ENCODE results near the gene CGB7. TPM values are rescaled to one million over a fixed set of nuclear protein-coding genes. Genes with fewer than 3 reads are reported as not detected.
"Not testable (repeated sequence)": the region's sequence is repeated elsewhere in the genome, so short reads cannot be mapped to it uniquely, and the experiment has no call there.

The CGB7 gene
- total RNA-seq, 3 donors from 2014 or later (not counting 1 experiment from before 2014, with no cell fraction given): not detected

- Mint-ChIP-seq H3K27me3 (ENCODE audit: low read depth in 2 of 2) (peaks cover 35 to 39% of the 10 kb centered on the region in 2 donors), H3K4me1 (peaks cover 21 to 24% of the 10 kb centered on the region in 2 donors), H3K27ac (peak overlapping the region in 1 of 2 donors; percentile 59), H3K4me3 (peak overlapping the region; percentile 87), H3K9me3 (no peaks in the 10 kb centered on the region), H3K36me3 (no peaks in the 10 kb centered on the region)
- WGBS (ENCODE audit: insufficient coverage): under 1% methylated on average over 63 of the region's 63 CpGs
- Histone ChIP-seq H3K4me3 (ENCODE audit: low read length) (peak overlapping the region; percentile 47), H3K36me3 (ENCODE audit: control insufficient read depth, insufficient read depth, low read length) (no peaks in the 10 kb centered on the region), H3K27ac (ENCODE audit: low read length) (no peak overlapping the region), H3K9me3 (ENCODE audit: control insufficient read depth, insufficient read depth, low read length) (no peaks in the 10 kb centered on the region), H3K27me3 (ENCODE audit: control insufficient read depth, insufficient read depth, low read length) (peaks cover 30% of the 10 kb centered on the region), H3K4me1 (ENCODE audit: control insufficient read depth, insufficient read depth, low read length) (peaks cover 26% of the 10 kb centered on the region)
- TF ChIP-seq CTCF (IDR thresholded peaks at IDR 0.05): no peak
- peak; percentile 71 to 78 (median 78) for ATAC-seq
- intact Hi-C loops (cut with micrococcal nuclease): no loop called here
- DNase-seq: peak; percentile 48 to 69
Measured at GRCh38 chr19:49056101-49056901, 1.2 kb downstream of the CGB7 start.

- H3K4me1 Mint-ChIP-seq; H3K9me3 ChIP-seq (ENCODE audit: control insufficient read depth, insufficient read depth, low read length); H3K4me3 Mint-ChIP-seq; H3K27ac Mint-ChIP-seq; H3K4me3 ChIP-seq (ENCODE audit: low read length); H3K27me3 ChIP-seq (ENCODE audit: control insufficient read depth, insufficient read depth, low read length); H3K27me3 Mint-ChIP-seq (ENCODE audit: low read depth in 2 of 2); H3K36me3 ChIP-seq (ENCODE audit: control insufficient read depth, insufficient read depth, low read length); DNase-seq; H3K9me3 Mint-ChIP-seq; H3K36me3 Mint-ChIP-seq; H3K4me1 ChIP-seq (ENCODE audit: control insufficient read depth, insufficient read depth, low read length); H3K27ac ChIP-seq (ENCODE audit: low read length); intact Hi-C loops (cut with micrococcal nuclease); ATAC-seq: not testable (repeated sequence)
- 83% methylated on average over 24 of the region's 24 CpGs for WGBS (ENCODE audit: insufficient coverage)
Measured at GRCh38 chr19:49050376-49051033, 7.0 kb downstream of the CGB7 start.

GRCh38 chr19:49049834-49050233 lies 7.7 kb downstream of the CGB7 start:
- H3K27me3 Mint-ChIP-seq (ENCODE audit: low read depth in 2 of 2); H3K9me3 Mint-ChIP-seq; H3K36me3 Mint-ChIP-seq; H3K9me3 ChIP-seq (ENCODE audit: control insufficient read depth, insufficient read depth, low read length); H3K4me1 Mint-ChIP-seq; H3K27me3 ChIP-seq (ENCODE audit: control insufficient read depth, insufficient read depth, low read length); H3K4me3 ChIP-seq (ENCODE audit: low read length); H3K4me3 Mint-ChIP-seq; H3K27ac Mint-ChIP-seq; H3K36me3 ChIP-seq (ENCODE audit: control insufficient read depth, insufficient read depth, low read length); DNase-seq; intact Hi-C loops (cut with micrococcal nuclease); ATAC-seq; H3K27ac ChIP-seq (ENCODE audit: low read length); H3K4me1 ChIP-seq (ENCODE audit: control insufficient read depth, insufficient read depth, low read length): not testable (repeated sequence)
- WGBS (ENCODE audit: insufficient coverage): 100% methylated on average over 1 of the region's 4 CpGs

GRCh38 chr19:49049011-49049410 lies 8.5 kb downstream of the CGB7 start, which contains the start of gene CGB8:
TSS of gene CGB8 (minus strand) at chr19:49049111. CDS start at chr19:49048739, 372 bp downstream.
- H3K4me3 Mint-ChIP-seq; H3K9me3 Mint-ChIP-seq; DNase-seq; H3K9me3 ChIP-seq (ENCODE audit: control insufficient read depth, insufficient read depth, low read length); H3K36me3 Mint-ChIP-seq; H3K27ac ChIP-seq (ENCODE audit: low read length); H3K4me1 Mint-ChIP-seq; intact Hi-C loops (cut with micrococcal nuclease); H3K4me1 ChIP-seq (ENCODE audit: control insufficient read depth, insufficient read depth, low read length); ATAC-seq; H3K27me3 Mint-ChIP-seq (ENCODE audit: low read depth in 2 of 2); H3K36me3 ChIP-seq (ENCODE audit: control insufficient read depth, insufficient read depth, low read length); H3K27ac Mint-ChIP-seq; H3K27me3 ChIP-seq (ENCODE audit: control insufficient read depth, insufficient read depth, low read length); H3K4me3 ChIP-seq (ENCODE audit: low read length): not testable (repeated sequence)
- WGBS (ENCODE audit: insufficient coverage): 85% methylated on average over 10 of the region's 12 CpGs

- H3K27me3 ChIP-seq (ENCODE audit: control insufficient read depth, insufficient read depth, low read length); H3K9me3 ChIP-seq (ENCODE audit: control insufficient read depth, insufficient read depth, low read length); H3K27ac ChIP-seq (ENCODE audit: low read length); DNase-seq; H3K27me3 Mint-ChIP-seq (ENCODE audit: low read depth in 2 of 2); H3K4me1 ChIP-seq (ENCODE audit: control insufficient read depth, insufficient read depth, low read length); H3K9me3 Mint-ChIP-seq; ATAC-seq; H3K4me3 Mint-ChIP-seq; H3K27ac Mint-ChIP-seq; intact Hi-C loops (cut with micrococcal nuclease); H3K4me1 Mint-ChIP-seq; H3K36me3 Mint-ChIP-seq; H3K36me3 ChIP-seq (ENCODE audit: control insufficient read depth, insufficient read depth, low read length); H3K4me3 ChIP-seq (ENCODE audit: low read length): not testable (repeated sequence)
- WGBS (ENCODE audit: insufficient coverage): 77% methylated on average over 13 of the region's 15 CpGs
Measured at GRCh38 chr19:49043548-49043947, 14.0 kb downstream of the CGB7 start, which contains the start of gene CGB5. TSS of gene CGB5 (plus strand) at chr19:49043848. CDS start at chr19:49044210, 362 bp downstream.

GRCh38 chr19:49042666-49043065 lies 14.9 kb downstream of the CGB7 start:
- H3K9me3 ChIP-seq (ENCODE audit: control insufficient read depth, insufficient read depth, low read length); H3K4me1 Mint-ChIP-seq; H3K4me3 Mint-ChIP-seq; H3K27ac Mint-ChIP-seq; H3K27ac ChIP-seq (ENCODE audit: low read length); ATAC-seq; H3K4me3 ChIP-seq (ENCODE audit: low read length); H3K4me1 ChIP-seq (ENCODE audit: control insufficient read depth, insufficient read depth, low read length); H3K9me3 Mint-ChIP-seq; H3K36me3 ChIP-seq (ENCODE audit: control insufficient read depth, insufficient read depth, low read length); intact Hi-C loops (cut with micrococcal nuclease); H3K27me3 Mint-ChIP-seq (ENCODE audit: low read depth in 2 of 2); DNase-seq; H3K36me3 Mint-ChIP-seq; H3K27me3 ChIP-seq (ENCODE audit: control insufficient read depth, insufficient read depth, low read length): not testable (repeated sequence)
- WGBS (ENCODE audit: insufficient coverage): no CpG with 5 or more reads among the region's 4 CpGs

All from natural killer cell (primary cell).